ENCODE measurements around the gene GRID2. TPM values are rescaled to one million over a fixed set of nuclear protein-coding genes. Genes with fewer than 3 reads are reported as not detected.

The GRID2 gene
- polyA plus RNA-seq, 1 donor (not counting 4 experiments of a cell fraction or from before 2014, with no cell fraction given), result not detected

GRCh38 chr4:93289241-93289640 lies 985.5 kb downstream of the GRID2 start:
- Histone ChIP-seq H4K20me1 (ENCODE audit: control insufficient read depth, extremely low read depth, insufficient read depth, low read length) (no peaks in the 10 kb centered on the region), H3K27ac (ENCODE audit: control insufficient read depth, insufficient read depth, low read length) (no peak overlapping the region), H3K4me2 (ENCODE audit: control insufficient read depth, extremely low read depth, insufficient read depth, low read depth, low read length) (no peak overlapping the region), H3K9me1 (ENCODE audit: control insufficient read depth, extremely low read depth, insufficient read depth, low read length) (no peaks in the 10 kb centered on the region), H3K9ac (ENCODE audit: control insufficient read depth, extremely low read depth, insufficient read depth, low read length) (no peak overlapping the region), H3K79me2 (ENCODE audit: control insufficient read depth, insufficient read depth, low read length) (no peaks in the 10 kb centered on the region), H3K27me3 (ENCODE audit: control insufficient read depth, extremely low read depth, insufficient read depth, low read length) (no peaks in the 10 kb centered on the region), H3K4me3 (ENCODE audit: control insufficient read depth in 2 of 3, extremely low read depth in 1 of 3, insufficient read depth in 2 of 3, low read depth in 1 of 3, low read length in 3 of 3) (no peak overlapping the region), H2AFZ (ENCODE audit: control insufficient read depth, low read length) (no peak overlapping the region), H3K9me3 (ENCODE audit: control insufficient read depth, low read depth, low read length) (no peaks in the 10 kb centered on the region), H3K4me1 (ENCODE audit: control insufficient read depth, extremely low read depth, insufficient read depth, low read length) (no peaks in the 10 kb centered on the region), H3K36me3 (ENCODE audit: control insufficient read depth in 2 of 2, extremely low read depth in 1 of 2, insufficient read depth in 2 of 2, low read length in 2 of 2) (no peaks in the 10 kb centered on the region)
- FAIRE-seq (no peak), DNase-seq (ENCODE audit: low read depth, low spot score) (no peak)
- TF ChIP-seq EZH2 (IDR thresholded peaks at IDR 0.05; ENCODE audit: low read length) (no peak), CTCF (optimal IDR thresholded peaks at IDR 0.05 in 1 of 3, IDR thresholded peaks at IDR 0.05 in 1 of 3, conservative IDR thresholded peaks at IDR 0.05 in 1 of 3; ENCODE audit: extremely low read depth in 1 of 3, insufficient read depth in 2 of 3, low read length in 3 of 3) (no peak)
- dilution Hi-C loops (cut with MboI; ENCODE audit: extremely low pct_ligation_motif_present, low sequenced_read_pairs), result no loop called here

- no peak for TF ChIP-seq CTCF (optimal IDR thresholded peaks at IDR 0.05 in 1 of 3, IDR thresholded peaks at IDR 0.05 in 1 of 3, conservative IDR thresholded peaks at IDR 0.05 in 1 of 3; ENCODE audit: extremely low read depth in 1 of 3, insufficient read depth in 2 of 3, low read length in 3 of 3)
- no peak for TF ChIP-seq EZH2 (IDR thresholded peaks at IDR 0.05; ENCODE audit: low read length)
- Histone ChIP-seq H3K9me1 (ENCODE audit: control insufficient read depth, extremely low read depth, insufficient read depth, low read length) (no peaks in the 10 kb centered on the region), H3K4me2 (ENCODE audit: control insufficient read depth, extremely low read depth, insufficient read depth, low read depth, low read length) (no peak overlapping the region), H3K27me3 (ENCODE audit: control insufficient read depth, extremely low read depth, insufficient read depth, low read length) (no peaks in the 10 kb centered on the region), H3K36me3 (ENCODE audit: control insufficient read depth in 2 of 2, extremely low read depth in 1 of 2, insufficient read depth in 2 of 2, low read length in 2 of 2) (no peaks in the 10 kb centered on the region), H4K20me1 (ENCODE audit: control insufficient read depth, extremely low read depth, insufficient read depth, low read length) (no peaks in the 10 kb centered on the region), H2AFZ (ENCODE audit: control insufficient read depth, low read length) (no peak overlapping the region), H3K79me2 (ENCODE audit: control insufficient read depth, insufficient read depth, low read length) (no peaks in the 10 kb centered on the region), H3K4me3 (ENCODE audit: control insufficient read depth in 2 of 3, extremely low read depth in 1 of 3, insufficient read depth in 2 of 3, low read depth in 1 of 3, low read length in 3 of 3) (no peak overlapping the region), H3K27ac (ENCODE audit: control insufficient read depth, insufficient read depth, low read length) (no peak overlapping the region), H3K9me3 (ENCODE audit: control insufficient read depth, low read depth, low read length) (no peaks in the 10 kb centered on the region), H3K9ac (ENCODE audit: control insufficient read depth, extremely low read depth, insufficient read depth, low read length) (no peak overlapping the region), H3K4me1 (ENCODE audit: control insufficient read depth, extremely low read depth, insufficient read depth, low read length) (no peaks in the 10 kb centered on the region)
- DNase-seq (ENCODE audit: low read depth, low spot score), result no peak
- dilution Hi-C loops (cut with MboI; ENCODE audit: extremely low pct_ligation_motif_present, low sequenced_read_pairs), result no loop called here
- FAIRE-seq, result no peak
Measured at GRCh38 chr4:93289831-93290230, 986.1 kb downstream of the GRID2 start.
